NCI-H2029 (cell line): Measurements from ENCODE around the gene SLC30A10.
"Not testable (repeated sequence)": the region's sequence is repeated elsewhere in the genome, so short reads cannot be mapped to it uniquely, and the experiment has no call there.

Source experiments
- DNase-seq: peaks from one replicate; lab custom pipeline; 2025; lab: John Stamatoyannopoulos, UW

Gene SLC30A10

GRCh38 chr1:219927956-219928790, at the start of gene SLC30A10:
Gene SLC30A10, minus strand, starts transcription at chr1:219928557. Its CDS starts 117 bp downstream, at chr1:219928440.
- no peak for DNase-seq

DNA sequence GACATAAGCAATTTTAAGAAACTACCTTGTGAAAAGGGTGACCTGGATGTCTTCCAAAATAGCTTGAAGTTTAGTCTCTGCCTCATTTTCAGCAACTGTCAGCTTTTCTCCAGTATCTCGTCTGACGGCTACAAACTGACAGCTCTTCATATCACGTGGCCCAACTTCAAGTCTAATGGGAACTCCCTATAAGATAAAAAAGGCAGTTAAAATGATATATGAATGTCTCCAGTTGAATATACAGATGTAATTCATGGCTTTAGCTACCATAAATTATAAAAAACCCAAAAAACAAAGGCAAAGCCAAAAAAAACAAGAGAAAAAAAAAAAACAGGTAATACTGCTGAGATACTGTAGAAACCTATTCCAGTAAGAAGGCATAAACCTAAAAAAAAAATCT, 44.9 kb upstream of the SLC30A10 start:
- DNase-seq: no peak

- DNase-seq: no peak
Measured at GRCh38 chr1:219967361-219967760, 39.0 kb upstream of the SLC30A10 start.

DNA sequence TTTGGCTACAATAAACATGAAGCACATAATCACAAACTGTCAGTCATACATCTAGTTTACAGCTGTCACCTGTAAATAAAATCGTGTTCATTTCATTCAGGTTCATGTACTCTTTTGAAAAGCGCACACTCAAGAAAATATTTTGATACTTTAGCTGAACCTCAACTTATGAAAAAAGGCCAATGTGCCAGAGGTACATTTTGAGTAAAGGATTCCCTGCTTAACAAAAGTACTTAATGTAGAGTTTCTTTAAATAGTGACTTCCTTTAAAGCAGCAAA, 37.7 kb upstream of the SLC30A10 start:
- no peak for DNase-seq

DNA sequence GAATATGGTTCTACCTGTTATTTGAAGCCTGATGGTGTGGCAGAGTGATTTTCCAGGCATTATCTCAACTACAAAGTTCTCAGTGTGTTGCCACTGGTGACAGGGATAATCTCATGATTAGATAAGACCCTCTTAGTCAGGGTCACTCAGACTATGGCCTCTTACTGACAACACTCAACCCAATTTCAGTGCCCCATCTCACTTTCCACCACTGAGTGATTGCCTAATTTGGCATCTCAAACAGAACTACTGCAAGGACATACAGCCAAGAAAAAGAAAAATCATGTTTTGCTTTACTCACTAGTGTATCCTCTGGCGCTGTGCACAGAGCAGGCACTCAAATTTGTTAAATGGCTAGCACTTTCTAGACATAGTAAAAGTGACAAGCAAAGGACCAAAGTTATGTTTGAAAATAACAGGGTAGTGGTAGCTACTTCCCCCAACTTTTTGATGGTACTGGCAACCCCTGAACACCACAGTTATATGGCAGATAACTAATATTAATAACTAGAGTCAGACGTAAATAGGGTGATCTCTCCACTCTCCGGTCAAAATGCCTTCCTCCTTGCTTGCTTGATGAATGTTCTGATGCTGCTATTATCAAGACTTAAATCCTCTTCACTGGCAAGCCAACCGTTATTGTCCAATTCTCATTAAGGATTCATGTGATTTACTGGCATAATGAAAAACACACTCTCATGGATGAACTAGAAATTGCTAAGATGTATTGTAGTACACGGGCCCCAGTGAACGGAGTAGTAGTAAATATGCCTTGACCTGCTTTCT, 37.1 kb upstream of the SLC30A10 start:
- no peak for DNase-seq

DNA sequence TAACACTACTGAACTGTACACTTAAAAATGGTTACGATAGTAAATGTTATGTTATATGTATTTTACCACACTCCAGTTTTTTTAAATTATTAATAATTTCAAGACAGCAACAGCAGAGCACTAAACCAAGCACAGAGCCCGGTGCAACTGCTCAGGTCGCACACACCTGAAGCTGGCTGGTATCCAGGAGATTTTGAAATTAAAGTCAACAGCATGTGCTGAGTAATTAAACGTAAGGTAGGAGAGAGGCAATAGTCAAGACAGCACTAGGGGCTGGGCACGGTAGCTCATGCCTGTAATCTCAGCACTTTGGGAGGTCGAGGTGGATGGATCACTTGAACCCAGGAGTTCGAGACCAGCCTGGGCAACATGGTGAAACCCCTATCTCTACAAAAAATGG, 35.1 kb upstream of the SLC30A10 start:
- DNase-seq: peak; percentile 20

DNA sequence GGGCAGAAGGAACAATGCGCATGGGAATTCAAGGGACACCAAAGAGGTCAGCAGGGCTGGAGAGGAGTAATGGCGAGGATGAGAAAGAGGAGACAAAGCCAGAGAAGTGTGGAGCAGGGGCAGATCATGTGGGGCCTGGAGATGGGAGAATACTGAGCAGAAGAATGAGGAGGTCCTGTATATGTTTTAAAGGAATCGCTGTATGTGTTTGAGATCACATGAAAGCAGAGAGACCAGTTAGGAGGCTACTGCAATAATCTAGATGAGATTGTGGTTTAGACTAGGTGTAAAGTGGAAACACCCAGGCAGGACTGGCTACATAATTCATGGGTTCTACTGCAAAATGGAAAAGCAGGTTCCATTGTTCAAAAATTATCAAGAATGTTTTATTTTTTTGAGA, 33.3 kb upstream of the SLC30A10 start:
- no peak for DNase-seq

DNA sequence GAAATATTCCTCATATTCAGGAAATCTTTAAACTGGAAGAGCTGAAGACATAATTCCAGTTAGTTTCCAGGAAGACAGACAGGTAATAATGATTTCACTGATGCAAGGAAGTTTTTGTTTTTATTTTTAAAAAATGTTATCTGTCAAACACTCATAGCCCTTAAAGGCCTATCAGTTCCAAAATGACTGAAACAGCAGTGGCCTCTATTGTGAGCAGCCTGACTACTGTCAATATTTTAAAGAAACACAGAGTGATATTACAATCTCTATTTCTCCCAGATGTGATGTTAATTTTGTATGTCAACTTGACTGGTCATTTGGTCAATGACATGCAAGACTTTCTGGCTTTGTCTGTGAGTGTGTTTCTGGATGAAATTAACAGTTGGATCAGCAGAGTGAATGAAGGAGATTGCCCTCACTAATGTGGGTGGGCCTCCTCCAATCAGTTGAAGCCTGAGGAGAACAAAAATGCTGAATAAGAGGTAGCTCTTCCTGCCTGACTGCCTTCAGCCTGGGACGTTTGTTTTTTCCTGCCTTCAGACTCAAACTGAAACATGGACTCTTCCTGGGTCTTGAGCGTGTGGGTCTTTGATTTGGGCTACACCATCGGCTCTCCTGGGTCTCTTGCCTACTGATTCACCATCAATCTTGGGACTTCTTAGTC, 31.3 kb upstream of the SLC30A10 start:
- DNase-seq: no peak

- no peak for DNase-seq
Measured at GRCh38 chr1:219958875-219959417, 30.6 kb upstream of the SLC30A10 start.

DNA sequence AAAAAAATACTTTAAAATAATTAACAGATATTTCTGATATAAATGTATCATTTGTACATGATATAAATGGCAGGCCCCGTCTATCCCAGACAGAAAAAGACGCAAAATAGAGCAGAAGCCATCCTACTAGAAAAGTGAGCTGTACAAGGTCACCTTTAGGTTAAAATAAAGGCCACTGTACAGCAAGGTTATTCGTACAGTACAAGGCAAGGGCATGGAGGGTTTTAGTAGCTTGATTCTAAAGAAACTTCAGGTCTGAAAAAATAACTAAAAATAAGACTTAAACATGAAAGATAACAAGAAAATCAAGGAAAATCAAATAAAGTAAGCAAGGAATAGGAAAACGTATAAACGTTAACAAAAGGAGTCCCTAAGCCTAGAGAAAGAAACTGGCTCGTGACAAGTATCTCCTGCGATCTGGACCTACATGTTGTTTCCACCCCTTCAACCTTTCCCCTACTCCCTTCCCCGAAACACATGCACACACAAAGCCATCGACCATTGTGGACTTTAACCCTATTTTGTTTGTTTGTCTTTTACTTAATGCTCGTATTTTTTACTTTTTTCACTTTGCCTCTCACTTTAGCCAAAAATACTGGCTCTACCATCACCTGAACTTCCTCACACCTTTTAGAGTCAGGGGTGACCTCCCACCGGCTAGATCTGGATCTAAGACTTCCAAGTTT, 26.5 kb upstream of the SLC30A10 start:
- no peak for DNase-seq

DNA sequence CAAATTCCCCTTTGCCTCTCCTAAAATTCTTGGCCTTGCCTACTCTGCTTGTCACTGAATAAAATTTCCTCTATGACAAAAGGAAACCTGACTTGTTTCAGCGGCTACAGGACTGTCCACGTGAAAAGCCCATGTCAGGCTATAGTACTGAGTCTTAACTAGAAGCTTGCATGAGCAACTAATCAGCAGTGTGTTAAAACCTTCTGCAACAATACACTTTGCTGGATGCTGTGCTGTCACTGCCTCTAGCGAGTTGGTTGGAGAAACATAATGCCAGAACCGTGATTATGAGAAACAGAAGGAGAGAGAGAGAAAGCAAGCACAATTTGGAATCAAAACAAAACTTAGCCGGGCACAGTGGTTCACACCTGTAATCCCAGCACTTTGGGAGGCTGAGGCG, 25.7 kb upstream of the SLC30A10 start:
- no peak for DNase-seq

GRCh38 chr1:219952361-219952760, 24.0 kb upstream of the SLC30A10 start:
- no peak for DNase-seq

DNA sequence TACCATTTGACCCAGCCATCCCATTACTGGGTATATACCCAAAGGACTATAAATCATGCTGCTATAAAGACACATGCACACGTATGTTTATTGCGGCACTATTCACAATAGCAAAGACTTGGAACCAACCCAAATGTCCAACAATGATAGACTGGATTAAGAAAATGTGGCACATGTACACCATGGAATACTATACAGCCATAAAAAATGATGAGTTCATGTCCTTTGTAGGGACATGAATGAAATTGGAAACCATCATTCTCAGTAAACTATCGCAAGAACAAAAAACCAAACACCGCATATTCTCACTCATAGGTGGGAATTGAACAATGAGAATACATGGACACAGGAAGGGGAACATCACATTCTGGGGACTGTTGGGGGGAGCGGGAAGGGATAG, 20.9 kb upstream of the SLC30A10 start:
- not testable (repeated sequence) for DNase-seq

GRCh38 chr1:219948766-219949165, 20.4 kb upstream of the SLC30A10 start:
- not testable (repeated sequence) for DNase-seq

- DNase-seq: no peak
Measured at GRCh38 chr1:219945795-219946194, 17.4 kb upstream of the SLC30A10 start.

DNA sequence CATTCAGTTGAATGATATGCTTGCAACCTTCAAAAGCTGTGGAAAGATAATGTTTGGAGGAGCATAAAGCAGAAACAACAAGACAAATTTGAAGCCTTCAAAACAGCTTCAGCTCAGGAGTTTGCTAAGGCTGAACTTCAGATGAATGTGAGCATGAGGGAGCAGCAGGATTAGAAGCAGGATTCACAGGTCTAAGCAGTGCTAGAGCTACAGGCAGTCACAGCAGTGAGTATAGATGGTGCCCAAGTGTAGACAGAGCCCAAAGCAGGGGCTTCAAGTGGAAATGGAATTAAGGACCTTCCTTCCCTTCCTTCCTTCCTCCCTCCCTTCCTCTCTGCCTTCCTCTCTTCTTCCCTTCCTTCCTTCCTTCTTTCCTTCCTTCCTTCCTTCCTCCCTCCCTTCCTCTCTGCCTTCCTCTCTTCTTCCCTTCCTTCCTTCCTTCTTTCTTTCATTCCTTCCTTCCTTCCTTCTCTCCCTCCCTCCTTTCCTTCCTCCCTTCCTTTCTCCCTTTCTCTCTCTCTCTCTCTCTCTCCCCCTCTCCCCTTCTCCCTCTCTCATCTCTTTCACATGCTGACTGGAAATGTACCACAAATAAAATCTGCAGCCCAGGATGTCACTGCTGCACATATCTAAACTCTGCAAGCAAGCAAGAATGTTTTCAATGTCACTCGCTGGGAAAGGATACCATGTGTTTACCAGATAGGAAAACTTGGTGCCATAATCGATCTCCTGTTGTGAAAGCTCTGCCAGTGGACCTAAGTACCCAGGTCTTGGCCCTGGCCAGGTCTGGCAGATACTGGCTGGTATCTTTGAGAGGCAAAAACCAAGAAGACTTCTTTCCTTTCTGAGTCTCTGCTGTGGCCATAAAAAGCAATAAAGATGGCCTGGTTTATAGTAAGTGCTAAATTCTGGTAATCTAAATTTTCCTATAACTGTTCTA, 13.1 kb upstream of the SLC30A10 start:
- DNase-seq: no peak

DNA sequence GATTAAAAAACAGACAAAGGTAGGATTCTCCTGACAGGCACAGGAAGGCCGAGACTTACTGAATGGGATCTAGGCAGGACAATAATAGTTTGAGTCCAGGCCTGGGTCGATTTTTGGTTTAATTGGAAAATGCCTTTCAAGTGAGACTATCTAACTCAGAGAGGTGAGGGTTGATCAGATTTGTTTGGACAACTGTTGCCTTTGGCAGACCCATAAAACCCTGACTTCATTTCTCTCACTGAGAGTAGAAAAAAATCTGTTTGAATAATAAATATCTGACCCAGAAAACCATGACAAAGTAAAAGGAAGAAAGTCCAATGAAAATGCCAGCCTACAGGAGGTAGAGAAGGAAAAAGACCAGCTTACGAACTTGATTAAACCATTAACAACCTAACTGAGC, 12.3 kb upstream of the SLC30A10 start:
- no peak for DNase-seq

DNA sequence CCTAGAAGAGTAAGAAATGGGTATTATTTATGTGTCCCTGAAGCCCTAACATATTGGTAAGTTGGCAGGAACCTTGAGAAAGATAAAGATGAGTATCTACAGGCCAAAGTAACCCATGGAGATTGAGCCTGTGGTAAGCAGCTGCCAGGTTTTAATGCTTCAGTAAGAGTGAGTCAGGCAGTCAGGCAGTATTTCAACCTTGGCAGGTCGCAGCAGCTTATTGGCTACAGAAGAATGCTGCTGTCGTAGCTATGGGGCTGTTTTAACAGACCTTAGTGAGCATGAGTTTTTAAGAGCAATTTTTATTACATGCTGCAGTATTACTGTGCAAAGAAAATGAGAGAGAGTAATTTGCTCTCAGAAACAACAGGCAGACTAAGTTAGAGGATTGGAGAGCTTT, 10.3 kb upstream of the SLC30A10 start:
- no peak for DNase-seq

- DNase-seq: not testable (repeated sequence)
Measured at GRCh38 chr1:219933763-219934162, 5.4 kb upstream of the SLC30A10 start.

DNA sequence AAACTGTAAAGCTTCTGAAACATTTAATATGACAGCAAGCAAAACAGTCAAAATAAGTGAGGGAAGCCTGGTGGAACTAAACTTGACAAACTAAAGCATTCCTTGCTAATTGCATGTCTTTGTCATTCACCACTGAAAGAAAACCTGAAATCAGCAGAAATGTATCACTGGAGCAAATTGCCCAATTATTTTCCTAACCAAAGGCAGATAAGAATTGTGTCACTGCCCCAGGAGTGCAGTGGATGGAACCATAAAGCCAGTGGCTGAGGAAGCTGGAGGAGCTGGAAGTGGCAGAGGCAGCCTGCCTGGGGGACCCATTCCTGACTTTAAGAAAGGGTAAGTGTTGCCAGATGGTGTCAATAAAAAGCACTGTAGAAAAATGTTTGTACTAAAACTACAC, 2.7 kb upstream of the SLC30A10 start:
- no peak for DNase-seq

- DNase-seq: no peak
Measured at GRCh38 chr1:219928791-219929118, 398 bp upstream of the SLC30A10 start.
